ENCODE data around the gene KCNK7.

The KCNK7 gene

GRCh38 chr11:65554057-65554818, 41.4 kb downstream of the KCNK7 start:
- no peak for DNase-seq

GRCh38 chr11:65553301-65554001, 42.1 kb downstream of the KCNK7 start:
- peak; percentile 74 for DNase-seq

- DNase-seq, result no peak
These were observed 43.1 kb downstream of the KCNK7 start for GRCh38 chr11:65552388-65552951.

GRCh38 chr11:65551572-65552387, 43.8 kb downstream of the KCNK7 start:
- peak; percentile 69 for DNase-seq

- DNase-seq, result no peak
These were observed 46.5 kb downstream of the KCNK7 start for GRCh38 chr11:65549096-65549495.

GRCh38 chr11:65548395-65548794, 47.2 kb downstream of the KCNK7 start:
- DNase-seq, result no peak

GRCh38 chr11:65547446-65548125, 48.0 kb downstream of the KCNK7 start:
- no peak for DNase-seq

GRCh38 chr11:65546217-65546958, 49.2 kb downstream of the KCNK7 start:
- DNase-seq, result peak; percentile 97

- DNase-seq, result no peak
These were observed 49.8 kb downstream of the KCNK7 start for GRCh38 chr11:65545853-65546216.

Measured in activated CD4-positive, alpha-beta T cell treated with anti-CD3 and anti-CD28 coated beads, Interleukin-2, amount 50 U/mL, for 16 hours (primary cell).